Mucosa of descending colon (tissue), 3 donors: ENCODE measurements around the gene NCR2. TPM values are rescaled to one million over a fixed set of nuclear protein-coding genes. Genes with fewer than 3 reads are reported as not detected.

Source experiments
- ATAC-seq: fragments of 200-7000 bp; cut with Tn5 transposase; one replicate; pipeline ENCODE4 v1.9.1; 2020; ENCODE audit warnings: mild to moderate bottlenecking, moderate library complexity
- DNase-seq, 3 donors: peaks; one replicate each; pipeline ENCODE4 v3.0.0-alpha.2; 2020
- H3K36me3 ChIP-seq: fragments of 200-600 bp; one replicate; pipeline ENCODE4 v1.8.0; 2021; ENCODE audit warnings: low read depth, mild to moderate bottlenecking
- H3K4me1 ChIP-seq: fragments of 200-600 bp; one replicate; pipeline ENCODE4 v1.8.0; 2021; ENCODE audit warnings: low read depth, mild to moderate bottlenecking
- H3K4me3 ChIP-seq: fragments of 200-600 bp; one replicate; pipeline ENCODE4 v1.8.0; 2021; ENCODE audit warnings: mild to moderate bottlenecking
- H3K9me3 ChIP-seq: fragments of 200-600 bp; one replicate; pipeline ENCODE4 v1.8.0; 2021; ENCODE audit warnings: mild to moderate bottlenecking
- CTCF ChIP-seq: fragments of 200-600 bp; IDR thresholded peaks from one replicate; pipeline ENCODE4 v1.8.0; 2022; ENCODE audit warnings: antibody characterized with exemption, mild to moderate bottlenecking
- intact Hi-C, 2 donors: fragments of 100-400 bp; cut with DNase I in 1 of 2; cut with micrococcal nuclease in 1 of 2; formaldehyde crosslinking; loops; one replicate each; pipeline versions ENCODE4 v1.11.0 to v1.11.1; 2022; cut with DNase I, micrococcal nuclease
- total RNA-seq, 3 donors: library from RNA; stranded (reverse); fragmentation: NEBNext Ultra II Directional in 2 of 3; extraction: Animal tissue kit (Norgen Biotek cat#: 25700) in 2 of 3; gene quantifications; one replicate each; pipeline versions ENCODE4 v1.2.1 to v1.2.4, GENCODE V29; 2021 to 2023
- donor health status: DM: no; HTN: no; CAD: no; lungs with moderate emphysema.
- donor health status: DM: no; HTN: no; CAD: no.
- donor health status: DM: no; HTN: yes; CAD: no.

NCR2 gene
- total RNA-seq, 3 donors from 2014 or later = 0.25 TPM; not detected in 2

GRCh38 chr6:41321183-41321582 lies 14.2 kb upstream of the NCR2 start:
- Histone ChIP-seq H3K4me3 (no peak overlapping the region), H3K9me3 (no peaks in the 10 kb centered on the region), H3K36me3 (no peaks in the 10 kb centered on the region), H3K4me1 (no peaks in the 10 kb centered on the region)
- intact Hi-C loops = no loop called here
- no peak for TF ChIP-seq CTCF
- no peak for ATAC-seq
- no peak for DNase-seq

- Histone ChIP-seq H3K4me3 (no peak overlapping the region), H3K36me3 (no peaks in the 10 kb centered on the region), H3K4me1 (no peaks in the 10 kb centered on the region), H3K9me3 (no peaks in the 10 kb centered on the region)
- ATAC-seq = no peak
- no peak for TF ChIP-seq CTCF
- no peak for DNase-seq
- intact Hi-C loops = no loop called here
Measured at GRCh38 chr6:41325446-41326066, 9.9 kb upstream of the NCR2 start.

- intact Hi-C loops = no loop called here
- Histone ChIP-seq H3K36me3 (no peaks in the 10 kb centered on the region), H3K9me3 (no peaks in the 10 kb centered on the region), H3K4me1 (no peaks in the 10 kb centered on the region), H3K4me3 (no peak overlapping the region)
- TF ChIP-seq CTCF = no peak
- DNase-seq (peak in 1 of 3 donors; percentile 20), ATAC-seq (peak; percentile 48)
Measured at GRCh38 chr6:41326092-41326491, 9.3 kb upstream of the NCR2 start.

- TF ChIP-seq CTCF = no peak
- intact Hi-C loops = no loop called here
- H3K36me3 ChIP-seq = no peaks in the 10 kb centered on the region
- no peak for ATAC-seq
- no peak for DNase-seq
- no peaks in the 10 kb centered on the region for H3K4me1 ChIP-seq
- H3K9me3 ChIP-seq = no peaks in the 10 kb centered on the region
- no peak overlapping the region for H3K4me3 ChIP-seq
Measured at GRCh38 chr6:41327177-41327576, 8.2 kb upstream of the NCR2 start.

GRCh38 chr6:41331401-41332150 lies 3.8 kb upstream of the NCR2 start:
- Histone ChIP-seq H3K4me3 (no peak overlapping the region), H3K4me1 (no peaks in the 10 kb centered on the region), H3K36me3 (no peaks in the 10 kb centered on the region), H3K9me3 (no peaks in the 10 kb centered on the region)
- no peak for ATAC-seq
- intact Hi-C loops = no loop called here
- no peak for TF ChIP-seq CTCF
- no peak for DNase-seq
